Measurements from ENCODE around the gene C1orf116. TPM values are rescaled to one million over a fixed set of nuclear protein-coding genes. Genes with fewer than 3 reads are reported as not detected.

The C1orf116 gene
- polyA plus RNA-seq, 1 donor from 2014 or later = not detected

DNA sequence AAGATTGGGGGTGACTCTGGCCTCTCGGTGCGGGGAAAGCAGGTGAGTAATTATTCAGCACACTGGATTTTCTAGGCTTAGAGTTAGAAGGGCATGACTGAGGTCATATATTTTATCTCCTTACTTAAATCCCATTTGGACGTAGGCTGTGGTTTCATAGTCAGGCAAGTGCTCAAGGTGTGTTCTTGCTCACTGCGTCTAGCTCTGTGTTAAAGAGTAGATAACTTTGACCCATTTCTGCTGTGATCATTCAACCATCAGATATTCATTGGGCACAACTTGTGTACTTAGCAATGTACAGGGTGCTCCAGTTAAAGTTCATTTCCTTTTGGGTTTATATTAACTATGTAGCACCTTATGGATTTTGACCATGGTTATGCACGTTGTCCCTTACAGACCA lies 35.1 kb upstream of the C1orf116 start:
- H3K27me3 ChIP-seq (ENCODE audit: insufficient read depth, low read depth, low read length) = no peaks in the 10 kb centered on the region
- no peaks in the 10 kb centered on the region for H3K36me3 ChIP-seq (ENCODE audit: insufficient read depth, low read length)
- H3K9ac ChIP-seq (ENCODE audit: low read length) = no peak overlapping the region
- no peaks in the 10 kb centered on the region for H3K79me2 ChIP-seq (replicated peaks; ENCODE audit: insufficient read depth, low read length)
- H3K9me3 ChIP-seq (ENCODE audit: low read length) = no peaks in the 10 kb centered on the region
- no peak overlapping the region for H3K27ac ChIP-seq (ENCODE audit: low read length)
- no peaks in the 10 kb centered on the region for H3F3A ChIP-seq (ENCODE audit: insufficient read depth, low read length, poor library complexity, severe bottlenecking)
- H3K4me2 ChIP-seq (ENCODE audit: low read length) = no peak overlapping the region
- no peak overlapping the region for H3K4me3 ChIP-seq (ENCODE audit: low read length)
- H4K20me1 ChIP-seq (ENCODE audit: insufficient read depth) = no peaks in the 10 kb centered on the region
- H3K9me2 ChIP-seq (ENCODE audit: insufficient read depth, low read length) = no peaks in the 10 kb centered on the region
- no peak overlapping the region for H2AFZ ChIP-seq (ENCODE audit: low read depth, low read length)
- TF ChIP-seq SMC3 (conservative IDR thresholded peaks at IDR 0.05; ENCODE audit: poor library complexity) = no peak
- no peak for TF ChIP-seq EP300 (conservative IDR thresholded peaks at IDR 0.05; ENCODE audit: poor library complexity, severe bottlenecking)
- TF ChIP-seq RAD21 (conservative IDR thresholded peaks at IDR 0.05) = no peak
- TF ChIP-seq POLR2AphosphoS5 (IDR thresholded peaks at IDR 0.05) = no peak
- TF ChIP-seq, protein P1, sequence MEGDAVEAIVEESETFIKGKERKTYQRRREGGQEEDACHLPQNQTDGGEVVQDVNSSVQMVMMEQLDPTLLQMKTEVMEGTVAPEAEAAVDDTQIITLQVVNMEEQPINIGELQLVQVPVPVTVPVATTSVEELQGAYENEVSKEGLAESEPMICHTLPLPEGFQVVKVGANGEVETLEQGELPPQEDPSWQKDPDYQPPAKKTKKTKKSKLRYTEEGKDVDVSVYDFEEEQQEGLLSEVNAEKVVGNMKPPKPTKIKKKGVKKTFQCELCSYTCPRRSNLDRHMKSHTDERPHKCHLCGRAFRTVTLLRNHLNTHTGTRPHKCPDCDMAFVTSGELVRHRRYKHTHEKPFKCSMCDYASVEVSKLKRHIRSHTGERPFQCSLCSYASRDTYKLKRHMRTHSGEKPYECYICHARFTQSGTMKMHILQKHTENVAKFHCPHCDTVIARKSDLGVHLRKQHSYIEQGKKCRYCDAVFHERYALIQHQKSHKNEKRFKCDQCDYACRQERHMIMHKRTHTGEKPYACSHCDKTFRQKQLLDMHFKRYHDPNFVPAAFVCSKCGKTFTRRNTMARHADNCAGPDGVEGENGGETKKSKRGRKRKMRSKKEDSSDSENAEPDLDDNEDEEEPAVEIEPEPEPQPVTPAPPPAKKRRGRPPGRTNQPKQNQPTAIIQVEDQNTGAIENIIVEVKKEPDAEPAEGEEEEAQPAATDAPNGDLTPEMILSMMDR (IDR thresholded peaks at IDR 0.05; ENCODE audit: poor library complexity, severe bottlenecking) = no peak
- TF ChIP-seq MXI1 (conservative IDR thresholded peaks at IDR 0.05; ENCODE audit: poor library complexity, severe bottlenecking) = no peak
- no peak for TF ChIP-seq TAF1 (IDR thresholded peaks at IDR 0.05; ENCODE audit: low read depth)
- TF ChIP-seq, protein P2, sequence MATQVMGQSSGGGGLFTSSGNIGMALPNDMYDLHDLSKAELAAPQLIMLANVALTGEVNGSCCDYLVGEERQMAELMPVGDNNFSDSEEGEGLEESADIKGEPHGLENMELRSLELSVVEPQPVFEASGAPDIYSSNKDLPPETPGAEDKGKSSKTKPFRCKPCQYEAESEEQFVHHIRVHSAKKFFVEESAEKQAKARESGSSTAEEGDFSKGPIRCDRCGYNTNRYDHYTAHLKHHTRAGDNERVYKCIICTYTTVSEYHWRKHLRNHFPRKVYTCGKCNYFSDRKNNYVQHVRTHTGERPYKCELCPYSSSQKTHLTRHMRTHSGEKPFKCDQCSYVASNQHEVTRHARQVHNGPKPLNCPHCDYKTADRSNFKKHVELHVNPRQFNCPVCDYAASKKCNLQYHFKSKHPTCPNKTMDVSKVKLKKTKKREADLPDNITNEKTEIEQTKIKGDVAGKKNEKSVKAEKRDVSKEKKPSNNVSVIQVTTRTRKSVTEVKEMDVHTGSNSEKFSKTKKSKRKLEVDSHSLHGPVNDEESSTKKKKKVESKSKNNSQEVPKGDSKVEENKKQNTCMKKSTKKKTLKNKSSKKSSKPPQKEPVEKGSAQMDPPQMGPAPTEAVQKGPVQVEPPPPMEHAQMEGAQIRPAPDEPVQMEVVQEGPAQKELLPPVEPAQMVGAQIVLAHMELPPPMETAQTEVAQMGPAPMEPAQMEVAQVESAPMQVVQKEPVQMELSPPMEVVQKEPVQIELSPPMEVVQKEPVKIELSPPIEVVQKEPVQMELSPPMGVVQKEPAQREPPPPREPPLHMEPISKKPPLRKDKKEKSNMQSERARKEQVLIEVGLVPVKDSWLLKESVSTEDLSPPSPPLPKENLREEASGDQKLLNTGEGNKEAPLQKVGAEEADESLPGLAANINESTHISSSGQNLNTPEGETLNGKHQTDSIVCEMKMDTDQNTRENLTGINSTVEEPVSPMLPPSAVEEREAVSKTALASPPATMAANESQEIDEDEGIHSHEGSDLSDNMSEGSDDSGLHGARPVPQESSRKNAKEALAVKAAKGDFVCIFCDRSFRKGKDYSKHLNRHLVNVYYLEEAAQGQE (IDR thresholded peaks at IDR 0.05; ENCODE audit: borderline replicate concordance) = no peak
- no peak for TF ChIP-seq EZH2 (IDR thresholded peaks at IDR 0.05; ENCODE audit: borderline replicate concordance, insufficient read depth, low read length, poor library complexity, severe bottlenecking)

DNA sequence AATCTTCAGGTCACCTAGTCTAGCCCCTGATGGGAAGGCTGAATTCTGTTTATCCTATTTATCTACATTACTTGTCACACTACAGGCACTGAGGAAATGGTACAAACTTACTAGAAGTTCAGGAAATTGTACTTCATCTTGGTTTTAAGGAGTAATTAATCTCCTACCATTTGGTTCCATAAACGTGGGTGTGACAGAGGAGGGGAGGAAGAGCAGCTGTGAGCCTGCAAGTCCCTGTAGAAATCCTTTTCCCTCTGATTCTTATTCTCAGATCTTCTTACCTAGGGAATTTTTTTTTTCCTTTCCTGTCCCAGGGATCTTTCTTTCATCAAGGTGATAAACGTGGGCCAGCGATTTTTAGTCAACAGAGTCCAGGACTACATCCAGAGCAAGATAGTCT lies 34.6 kb upstream of the C1orf116 start:
- Histone ChIP-seq H3K27me3 (ENCODE audit: insufficient read depth, low read depth, low read length) (no peaks in the 10 kb centered on the region), H2AFZ (ENCODE audit: low read depth, low read length) (no peak overlapping the region), H4K20me1 (ENCODE audit: insufficient read depth) (no peaks in the 10 kb centered on the region), H3K36me3 (ENCODE audit: insufficient read depth, low read length) (no peaks in the 10 kb centered on the region), H3K9me2 (ENCODE audit: insufficient read depth, low read length) (no peaks in the 10 kb centered on the region), H3K27ac (ENCODE audit: low read length) (no peak overlapping the region), H3K79me2 (replicated peaks; ENCODE audit: insufficient read depth, low read length) (no peaks in the 10 kb centered on the region), H3K9ac (ENCODE audit: low read length) (no peak overlapping the region), H3K9me3 (ENCODE audit: low read length) (no peaks in the 10 kb centered on the region), H3F3A (ENCODE audit: insufficient read depth, low read length, poor library complexity, severe bottlenecking) (no peaks in the 10 kb centered on the region), H3K4me3 (ENCODE audit: low read length) (no peak overlapping the region), H3K4me2 (ENCODE audit: low read length) (no peak overlapping the region)
- no peak for TF ChIP-seq TAF1 (IDR thresholded peaks at IDR 0.05; ENCODE audit: low read depth)
- TF ChIP-seq EZH2 (IDR thresholded peaks at IDR 0.05; ENCODE audit: borderline replicate concordance, insufficient read depth, low read length, poor library complexity, severe bottlenecking) = no peak

DNA sequence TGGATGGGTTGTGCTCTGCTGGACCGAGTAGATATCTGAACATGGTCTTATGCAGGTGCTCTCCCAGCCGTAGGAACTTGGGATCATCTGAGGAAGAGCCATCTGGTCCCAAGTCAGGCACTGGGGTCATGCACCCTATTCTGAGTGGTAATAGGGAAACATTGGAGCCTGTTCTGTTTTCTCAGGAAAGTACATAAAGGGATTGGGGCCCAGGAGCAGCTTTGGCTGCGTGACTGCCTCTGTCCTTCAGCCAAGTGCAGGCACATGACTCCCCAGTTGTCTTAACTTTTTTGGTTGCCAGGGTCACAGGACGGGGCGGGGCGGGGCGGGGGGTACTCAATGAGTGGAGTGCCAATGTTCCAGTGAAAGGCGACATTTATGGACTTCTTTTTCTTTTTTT lies 32.0 kb upstream of the C1orf116 start:
- no peak overlapping the region for H3K27ac ChIP-seq (ENCODE audit: low read length)
- H3K4me2 ChIP-seq (ENCODE audit: low read length) = no peak overlapping the region
- no peak overlapping the region for H3K4me3 ChIP-seq (ENCODE audit: low read length)
- H2AFZ ChIP-seq (ENCODE audit: low read depth, low read length) = no peak overlapping the region
- no peaks in the 10 kb centered on the region for H3F3A ChIP-seq (ENCODE audit: insufficient read depth, low read length, poor library complexity, severe bottlenecking)
- H3K79me2 ChIP-seq (replicated peaks; ENCODE audit: insufficient read depth, low read length) = no peaks in the 10 kb centered on the region
- H3K9ac ChIP-seq (ENCODE audit: low read length) = no peak overlapping the region
- H3K36me3 ChIP-seq (ENCODE audit: insufficient read depth, low read length) = no peaks in the 10 kb centered on the region
- no peaks in the 10 kb centered on the region for H3K27me3 ChIP-seq (ENCODE audit: insufficient read depth, low read depth, low read length)
- H4K20me1 ChIP-seq (ENCODE audit: insufficient read depth) = no peaks in the 10 kb centered on the region
- TF ChIP-seq, protein P1 (IDR thresholded peaks at IDR 0.05; ENCODE audit: poor library complexity, severe bottlenecking) = no peak
- TF ChIP-seq TAF1 (IDR thresholded peaks at IDR 0.05; ENCODE audit: low read depth) (no peak), POLR2AphosphoS5 (IDR thresholded peaks at IDR 0.05) (no peak), EZH2 (IDR thresholded peaks at IDR 0.05; ENCODE audit: borderline replicate concordance, insufficient read depth, low read length, poor library complexity, severe bottlenecking) (no peak)
- H3K9me3 ChIP-seq (ENCODE audit: low read length) = no peaks in the 10 kb centered on the region
- no peaks in the 10 kb centered on the region for H3K9me2 ChIP-seq (ENCODE audit: insufficient read depth, low read length)

Measured in neural cell (in vitro differentiated cells).